Glutamatergic neuron (in vitro differentiated cells): ENCODE results near the gene STARD4. TPM values are rescaled to one million over a fixed set of nuclear protein-coding genes. Genes with fewer than 3 reads are reported as not detected.
A peak's percentile ranks its signal among the peaks of the same experiment; 100 is the strongest.

ENCODE experiments used
- DNase-seq: peaks from one replicate; pipeline ENCODE4 v3.0.0; 2022
- H3K27ac Mint-ChIP-seq: one replicate; pipeline ENCODE4 v1.8.0; 2020; ENCODE audit warnings: mild to moderate bottlenecking, mixed read lengths, inconsistent platforms; ENCODE audit not compliant: unreplicated experiment
- H3K27me3 Mint-ChIP-seq: one replicate; pipeline ENCODE4 v1.8.0; 2020; ENCODE audit warnings: mild to moderate bottlenecking, moderate library complexity, mixed read lengths, inconsistent platforms; ENCODE audit not compliant: unreplicated experiment
- H3K36me3 Mint-ChIP-seq: one replicate; pipeline ENCODE4 v1.8.0; 2020; ENCODE audit warnings: mild to moderate bottlenecking, mixed read lengths, inconsistent platforms; ENCODE audit not compliant: unreplicated experiment
- H3K4me1 Mint-ChIP-seq: one replicate; pipeline ENCODE4 v1.8.0; 2020; ENCODE audit warnings: mild to moderate bottlenecking, low read depth, mixed read lengths, inconsistent platforms; ENCODE audit not compliant: unreplicated experiment
- H3K4me3 Mint-ChIP-seq: one replicate; pipeline ENCODE4 v1.8.0; 2020; ENCODE audit warnings: mild to moderate bottlenecking, mixed read lengths, inconsistent platforms; ENCODE audit not compliant: unreplicated experiment
- H3K9me3 Mint-ChIP-seq: one replicate; pipeline ENCODE4 v1.8.0; 2020; ENCODE audit warnings: mild to moderate bottlenecking, moderate library complexity, mixed read lengths, inconsistent platforms; ENCODE audit not compliant: unreplicated experiment
- total RNA-seq: library from RNA; stranded (reverse); fragmentation: NEBNext Ultra II Directional; extraction: Animal tissue kit (Norgen Biotek cat#: 25700); gene quantifications from one replicate; pipeline ENCODE4 v1.2.1, GENCODE V29; 2021; ENCODE audit not compliant: unreplicated experiment
- TF ChIP-seq, protein P1 (sequence below): fragments of 200-600 bp; sonication (generic); IDR thresholded peaks from one replicate; pipeline ENCODE4 v1.5.0; 2021; ENCODE audit not compliant: partially characterized antibody, unreplicated experiment

STARD4 gene
- total RNA-seq, 1 donor from 2014 or later = 71.2 TPM

- no peak for DNase-seq
- Mint-ChIP-seq H3K9me3 (no peaks in the 10 kb centered on the region), H3K4me1 (no peaks in the 10 kb centered on the region), H3K27ac (no peak overlapping the region), H3K36me3 (no peaks in the 10 kb centered on the region), H3K4me3 (no peak overlapping the region), H3K27me3 (no peaks in the 10 kb centered on the region)
- TF ChIP-seq, protein P1, sequence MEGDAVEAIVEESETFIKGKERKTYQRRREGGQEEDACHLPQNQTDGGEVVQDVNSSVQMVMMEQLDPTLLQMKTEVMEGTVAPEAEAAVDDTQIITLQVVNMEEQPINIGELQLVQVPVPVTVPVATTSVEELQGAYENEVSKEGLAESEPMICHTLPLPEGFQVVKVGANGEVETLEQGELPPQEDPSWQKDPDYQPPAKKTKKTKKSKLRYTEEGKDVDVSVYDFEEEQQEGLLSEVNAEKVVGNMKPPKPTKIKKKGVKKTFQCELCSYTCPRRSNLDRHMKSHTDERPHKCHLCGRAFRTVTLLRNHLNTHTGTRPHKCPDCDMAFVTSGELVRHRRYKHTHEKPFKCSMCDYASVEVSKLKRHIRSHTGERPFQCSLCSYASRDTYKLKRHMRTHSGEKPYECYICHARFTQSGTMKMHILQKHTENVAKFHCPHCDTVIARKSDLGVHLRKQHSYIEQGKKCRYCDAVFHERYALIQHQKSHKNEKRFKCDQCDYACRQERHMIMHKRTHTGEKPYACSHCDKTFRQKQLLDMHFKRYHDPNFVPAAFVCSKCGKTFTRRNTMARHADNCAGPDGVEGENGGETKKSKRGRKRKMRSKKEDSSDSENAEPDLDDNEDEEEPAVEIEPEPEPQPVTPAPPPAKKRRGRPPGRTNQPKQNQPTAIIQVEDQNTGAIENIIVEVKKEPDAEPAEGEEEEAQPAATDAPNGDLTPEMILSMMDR = no peak
These were observed 15.7 kb upstream of the STARD4 start for GRCh38 chr5:111528056-111528455.

DNA sequence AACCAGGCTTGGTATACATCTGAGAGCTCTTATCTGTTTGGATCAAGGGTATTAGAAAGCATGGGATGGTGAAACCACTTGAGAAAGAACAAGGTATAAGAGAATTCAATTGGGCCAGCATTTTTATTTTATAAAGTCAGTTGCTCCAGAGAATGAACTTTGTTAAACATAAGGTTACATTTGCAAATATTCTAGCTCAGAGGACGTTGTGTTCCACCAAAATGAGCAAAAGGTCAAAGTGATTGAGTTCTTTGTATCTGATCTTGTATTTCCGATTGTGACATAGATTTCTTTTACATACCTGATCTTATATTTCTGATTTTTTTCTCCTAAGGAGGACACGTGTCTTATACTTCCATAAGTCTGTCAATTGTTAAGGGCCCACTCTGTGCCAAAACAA, 8.6 kb upstream of the STARD4 start:
- Mint-ChIP-seq H3K27ac (no peak overlapping the region), H3K27me3 (no peaks in the 10 kb centered on the region), H3K36me3 (no peaks in the 10 kb centered on the region), H3K4me3 (no peak overlapping the region), H3K4me1 (no peaks in the 10 kb centered on the region), H3K9me3 (no peaks in the 10 kb centered on the region)
- no peak for DNase-seq
- TF ChIP-seq, protein P1 = no peak

- no peak overlapping the region for H3K27ac Mint-ChIP-seq
- TF ChIP-seq, protein P1 = no peak
- no peak overlapping the region for H3K4me3 Mint-ChIP-seq
- H3K36me3 Mint-ChIP-seq = no peaks in the 10 kb centered on the region
- peaks cover 5% of the 10 kb centered on the region for H3K4me1 Mint-ChIP-seq
- no peak for DNase-seq
- H3K27me3 Mint-ChIP-seq = no peaks in the 10 kb centered on the region
- no peaks in the 10 kb centered on the region for H3K9me3 Mint-ChIP-seq
These were observed 6.4 kb upstream of the STARD4 start for GRCh38 chr5:111518777-111519176.

- Mint-ChIP-seq H3K4me1 (peaks cover 11% of the 10 kb centered on the region), H3K36me3 (no peaks in the 10 kb centered on the region)
These were observed 5.6 kb upstream of the STARD4 start for GRCh38 chr5:111517853-111518501.

DNA sequence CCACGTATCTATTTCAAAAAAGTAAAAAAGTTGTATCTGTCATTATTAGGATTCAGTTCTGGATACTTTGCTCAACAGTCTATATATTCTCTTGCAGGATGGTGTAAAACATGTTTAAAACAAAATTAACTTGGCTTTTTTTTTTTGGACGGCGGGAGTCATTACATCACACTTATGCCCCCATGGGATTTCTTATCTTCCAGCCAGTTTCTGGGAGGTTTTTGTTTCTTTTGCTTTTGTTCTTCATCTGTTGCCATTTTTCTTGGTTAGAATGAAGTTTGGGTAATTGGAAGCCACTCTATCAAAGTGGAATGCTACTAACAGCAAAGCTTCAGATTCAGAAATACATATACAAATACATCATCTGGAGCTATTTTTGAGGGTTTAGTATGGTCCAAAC, 1.8 kb upstream of the STARD4 start:
- H3K9me3 Mint-ChIP-seq = peaks cover 6% of the 10 kb centered on the region
- peaks cover 6% of the 10 kb centered on the region for H3K27me3 Mint-ChIP-seq
- H3K27ac Mint-ChIP-seq = peak overlapping the region; percentile 0
- TF ChIP-seq, protein P1 = no peak
- H3K4me3 Mint-ChIP-seq = peak overlapping the region; percentile 7
- DNase-seq = no peak
- H3K36me3 Mint-ChIP-seq = no peaks in the 10 kb centered on the region
- H3K4me1 Mint-ChIP-seq = peaks cover 26% of the 10 kb centered on the region

More at GRCh38 chr5:111517853-111518501, 5.6 kb upstream of the STARD4 start:
- Mint-ChIP-seq H3K9me3 (peaks cover under 1% of the 10 kb centered on the region), H3K27ac (no peak overlapping the region), H3K27me3 (no peaks in the 10 kb centered on the region), H3K4me3 (no peak overlapping the region)
- TF ChIP-seq, protein P1 = no peak
- no peak for DNase-seq
